ENCODE results near the gene CALML5. TPM values are rescaled to one million over a fixed set of nuclear protein-coding genes. Genes with fewer than 3 reads are reported as not detected.

CALML5 gene
- total and polyA plus RNA-seq, 9 of the 15 experiments (the other 6 are each of a cell fraction or from before 2014, with no cell fraction given), result not detected

GRCh38 chr10:5464546-5464945 is 34.8 kb downstream of the CALML5 start:
- peaks cover 100% of the 10 kb centered on the region for H3K79me2 ChIP-seq (ENCODE audit: control insufficient read depth, insufficient read depth, low read length)
- ChIA-PET POLR2A (interaction anchor here (0.6 to 5.4 kb wide), 4 partner anchors 10 to 158 kb away, joined by 3 to 30 read pairs (median 24); no protein-coding TSS in a partner anchor), CTCF (ENCODE audit: low intra/inter-chr PET ratio) (no interaction called here)
- H3K4me3 ChIP-seq, result no peak overlapping the region
- FAIRE-seq (no peak), DNase-seq (ENCODE audit: extremely low read depth in 1 of 4, low spot score in 3 of 4) (no peak), ATAC-seq (no peak)
- H3K9ac ChIP-seq (ENCODE audit: insufficient read depth in 1 of 2, low read depth in 2 of 2, low read length in 2 of 2), result no peak overlapping the region
- intact Hi-C loops (cut with micrococcal nuclease) (loop anchor here (5.0 kb wide), 1 partner anchor 158 kb away; no protein-coding TSS in a partner anchor), in situ Hi-C loops (cut with MboI) (no loop called here)
- H3K9me3 ChIP-seq (replicated peaks; ENCODE audit: control insufficient read depth, insufficient read depth, low read depth, low read length), result peaks cover 7% of the 10 kb centered on the region
- H3K36me3 ChIP-seq (ENCODE audit: control insufficient read depth, insufficient read depth, low read length), result peaks cover 54% of the 10 kb centered on the region
- no peak overlapping the region for H3K27ac ChIP-seq (ENCODE audit: extremely low read depth, low read depth, low read length)
- H3K4me2 ChIP-seq (ENCODE audit: insufficient read depth, low read length), result no peak overlapping the region
- H2AFZ ChIP-seq (ENCODE audit: low read depth, low read length), result no peak overlapping the region
- no peaks in the 10 kb centered on the region for H3K27me3 ChIP-seq (ENCODE audit: control insufficient read depth in 2 of 2, insufficient read depth in 2 of 2, low read length in 2 of 2)
- peaks cover 58 to 60% of the 10 kb centered on the region in 2 experiments for H3K4me1 ChIP-seq (replicated peaks in 1 of 2; ENCODE audit: control insufficient read depth in 2 of 2, insufficient read depth in 2 of 2, low read length in 2 of 2)
- no peaks in the 10 kb centered on the region for H4K20me1 ChIP-seq (replicated peaks; ENCODE audit: control insufficient read depth, insufficient read depth, low read length)
- no peaks in the 10 kb centered on the region for H3K9me1 ChIP-seq (ENCODE audit: control insufficient read depth, insufficient read depth, low read length)
- no peak for TF ChIP-seq E2F6 (IDR thresholded peaks at IDR 0.05; ENCODE audit: borderline replicate concordance in 1 of 2, extremely low read depth in 1 of 2, insufficient read depth in 1 of 2, insufficient read length in 1 of 2, low read depth in 1 of 2, low read length in 1 of 2, poor library complexity in 1 of 2, severe bottlenecking in 1 of 2)
- TF ChIP-seq TOE1 (IDR thresholded peaks at IDR 0.05; ENCODE audit: borderline replicate concordance), result no peak
- TF ChIP-seq TOE1 (CRISPR knock-in tag; IDR thresholded peaks at IDR 0.05; ENCODE audit: borderline replicate concordance, low read depth), result no peak
- no peak for TF ChIP-seq HDAC1 (IDR thresholded peaks at IDR 0.05)
- no peak for TF ChIP-seq FOXJ2 (tag; IDR thresholded peaks at IDR 0.05)
- TF ChIP-seq POLR2A (conservative IDR thresholded peaks at IDR 0.05), result 0 out of 2 replicates have a peak, but pooled peaks have one; percentile 11
- no peak for TF ChIP-seq NCOA2 (IDR thresholded peaks at IDR 0.05; ENCODE audit: partially characterized antibody in 2 of 2)
- TF ChIP-seq DACH1 (IDR thresholded peaks at IDR 0.05; ENCODE audit: partially characterized antibody), result no peak
- no peak for TF ChIP-seq ARID1B (IDR thresholded peaks at IDR 0.05)
- BruUV-seq (replicated peaks), result no TSS peak
- WGBS (ENCODE audit: insufficient coverage, low coverage, missing lambda C conversion rate), result 75% methylated on average over 4 of the region's 5 CpGs
